DMS 273 treated with DMSO at 0.1 percent for 48 hours (cell line): Measurements from ENCODE around the gene RNF157.
"Not testable (repeated sequence)": the region's sequence is repeated elsewhere in the genome, so short reads cannot be mapped to it uniquely, and the experiment has no call there.

ENCODE experiments used
- DNase-seq: peaks from one replicate; lab custom pipeline; 2025; lab: John Stamatoyannopoulos, UW

The RNF157 gene

GRCh38 chr17:76270770-76271668 lies 30.7 kb upstream of the RNF157 start:
- no peak for DNase-seq

- no peak for DNase-seq
Observed at GRCh38 chr17:76270127-76270592, 29.9 kb upstream of the RNF157 start.

GRCh38 chr17:76268991-76269981 lies 29.0 kb upstream of the RNF157 start:
- no peak for DNase-seq

- no peak for DNase-seq
Observed at GRCh38 chr17:76268015-76268749, 27.9 kb upstream of the RNF157 start.

- not testable (repeated sequence) for DNase-seq
Observed at GRCh38 chr17:76267581-76268001, 27.3 kb upstream of the RNF157 start.

- DNase-seq: no peak
Observed at GRCh38 chr17:76267051-76267576, 26.8 kb upstream of the RNF157 start.

- DNase-seq: no peak
Observed at GRCh38 chr17:76266244-76266938, 26.1 kb upstream of the RNF157 start.

- no peak for DNase-seq
Observed at GRCh38 chr17:76265624-76266243, 25.4 kb upstream of the RNF157 start.

- DNase-seq: peak; percentile 97
Observed at GRCh38 chr17:76264755-76265623, 24.7 kb upstream of the RNF157 start, which contains the start of gene UBALD2. TSS of gene UBALD2 (plus strand) at chr17:76265348. CDS start at chr17:76265506, 158 bp downstream.

- DNase-seq: no peak
Observed at GRCh38 chr17:76264425-76264754, 24.1 kb upstream of the RNF157 start.

- DNase-seq: no peak
Observed at GRCh38 chr17:76263896-76264295, 23.6 kb upstream of the RNF157 start.

- DNase-seq: peak; percentile 62
Observed at GRCh38 chr17:76262732-76263344, 22.5 kb upstream of the RNF157 start.

- DNase-seq: no peak
Observed at GRCh38 chr17:76261421-76262215, 21.3 kb upstream of the RNF157 start.

GRCh38 chr17:76260669-76261068 lies 20.4 kb upstream of the RNF157 start:
- DNase-seq: no peak

- no peak for DNase-seq
Observed at GRCh38 chr17:76260220-76260619, 19.9 kb upstream of the RNF157 start.

GRCh38 chr17:76256430-76257050 lies 16.2 kb upstream of the RNF157 start:
- not testable (repeated sequence) for DNase-seq

- no peak for DNase-seq
Observed at GRCh38 chr17:76255801-76256429, 15.6 kb upstream of the RNF157 start.
